Kidney capillary endothelial cell (primary cell): Measurements from ENCODE around the gene MED15.

Experiments
- DNase-seq: peaks from one replicate; pipeline ENCODE4 v3.0.0-alpha.2; 2018; ENCODE audit warnings: low spot score

MED15 gene

DNA sequence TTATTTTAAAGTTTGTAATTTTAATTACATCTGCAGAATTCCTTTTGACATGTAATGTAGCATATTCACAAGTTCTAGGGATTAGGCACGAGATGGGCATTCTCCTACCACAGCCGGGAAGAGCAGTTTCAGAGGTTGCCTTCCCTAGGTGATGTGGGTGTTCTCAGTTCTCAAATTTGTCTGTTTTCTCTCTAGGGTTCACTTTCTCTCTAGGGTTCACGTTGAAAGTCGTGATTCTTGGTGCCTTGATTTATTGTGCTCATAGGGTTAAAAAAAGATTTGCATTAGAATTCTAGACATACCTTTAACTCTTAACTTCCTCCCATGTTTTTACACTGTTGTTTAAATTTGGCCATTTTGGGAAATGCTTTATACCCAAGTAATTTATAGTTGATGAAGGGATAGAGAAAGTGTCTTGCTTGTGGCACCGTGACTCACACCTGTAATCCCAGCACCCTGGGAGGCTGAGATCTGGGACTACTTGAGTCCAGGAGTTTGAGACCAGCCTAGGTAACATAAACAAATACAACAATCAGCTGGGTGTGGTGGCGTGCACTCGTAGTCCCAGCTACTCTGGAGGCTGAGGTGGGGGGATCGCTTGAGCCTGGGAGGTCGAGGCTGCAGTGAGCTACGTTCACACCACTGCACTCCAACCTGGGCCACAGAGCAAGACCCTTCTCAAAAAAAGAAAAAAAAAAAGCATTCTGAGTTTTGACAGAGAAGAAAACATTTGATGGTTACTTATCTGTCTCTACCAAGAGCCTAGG is 3.6 kb downstream of the MED15 start:
- no peak for DNase-seq

DNA sequence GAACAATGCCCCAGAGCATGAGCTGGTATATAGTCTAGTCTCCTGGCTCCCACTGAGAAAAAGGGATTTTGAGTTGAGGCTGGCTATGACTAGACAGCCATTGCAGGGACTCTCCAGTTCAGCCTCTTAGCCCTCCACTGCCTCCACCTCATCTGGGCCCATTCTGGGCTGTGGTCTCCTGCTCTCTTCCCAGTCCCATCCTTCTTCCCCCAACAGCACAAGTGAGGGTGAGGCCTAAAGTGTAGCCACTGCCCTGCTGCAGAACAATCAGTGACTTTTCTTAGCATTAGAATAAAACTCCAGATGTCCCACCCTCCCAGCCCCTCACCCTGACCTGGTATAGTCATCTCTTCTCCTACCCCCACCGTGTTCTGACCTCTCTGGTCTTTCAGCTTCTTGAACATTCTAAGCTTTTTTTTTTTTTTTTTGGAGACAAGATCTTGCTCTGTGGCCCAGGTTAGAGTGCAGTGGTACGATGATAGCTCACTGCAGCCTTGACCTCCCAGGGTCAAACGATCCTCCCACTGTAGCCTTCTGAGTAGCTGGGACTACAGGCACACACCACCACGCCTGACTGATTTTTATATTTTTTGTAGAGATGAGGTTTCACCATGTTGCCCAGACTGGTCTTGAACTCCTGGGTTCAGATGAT is 4.3 kb downstream of the MED15 start:
- DNase-seq = no peak

DNA sequence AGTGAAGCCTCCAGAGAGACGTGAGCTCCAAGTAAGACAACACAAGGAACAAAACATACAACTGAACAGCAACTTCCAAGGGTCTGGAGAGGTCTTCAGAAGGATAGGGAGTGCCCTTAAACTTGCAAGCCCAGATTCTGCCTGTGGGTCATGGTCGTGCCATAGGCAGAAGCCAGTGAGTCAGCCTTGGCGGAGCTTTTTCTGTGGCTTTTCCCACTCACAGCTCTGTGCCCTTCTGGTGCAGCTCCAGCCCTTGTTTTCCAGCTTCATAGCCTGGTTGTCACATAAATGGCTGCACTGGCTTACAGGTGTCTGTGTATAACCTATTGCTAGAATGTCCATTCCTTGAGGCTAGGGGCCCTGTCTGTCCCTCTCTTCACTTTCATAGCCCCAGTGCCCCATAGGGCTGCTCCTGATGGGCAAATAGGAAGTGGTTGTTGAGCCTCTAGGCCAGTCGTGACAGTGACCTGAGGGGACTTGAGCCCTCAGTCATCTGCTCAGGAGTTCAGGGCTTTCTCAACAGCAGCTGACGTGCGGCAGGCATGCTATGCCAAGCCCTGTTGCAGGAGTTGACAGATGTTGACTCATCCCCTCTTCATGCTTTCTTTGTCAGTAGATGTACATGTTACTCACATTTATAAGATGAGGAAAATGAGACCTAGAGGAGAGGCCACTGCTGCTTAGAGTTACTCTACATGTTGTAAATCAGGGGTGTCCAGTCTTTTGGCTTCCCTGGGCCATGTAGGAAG is 7.4 kb downstream of the MED15 start:
- DNase-seq = no peak

DNA sequence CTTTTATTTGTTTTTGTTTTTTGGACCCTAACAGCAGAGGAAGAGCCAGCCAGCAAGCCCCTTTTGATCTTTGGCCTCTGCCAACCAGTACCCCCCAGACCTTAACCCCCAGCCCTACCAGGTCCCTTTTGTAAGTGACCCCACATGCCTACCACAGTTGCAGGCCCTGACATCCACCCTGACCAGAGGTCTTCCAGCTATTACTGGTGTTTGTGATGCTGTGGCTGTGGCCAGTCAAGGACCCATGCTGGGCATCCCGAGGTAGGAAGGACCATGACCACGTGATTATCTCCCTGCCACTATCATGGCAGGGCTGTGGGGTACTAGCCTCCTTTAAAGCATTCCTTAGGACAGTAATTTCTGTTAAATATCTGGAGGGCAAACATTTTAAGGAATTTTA is 9.0 kb downstream of the MED15 start:
- DNase-seq = no peak

DNA sequence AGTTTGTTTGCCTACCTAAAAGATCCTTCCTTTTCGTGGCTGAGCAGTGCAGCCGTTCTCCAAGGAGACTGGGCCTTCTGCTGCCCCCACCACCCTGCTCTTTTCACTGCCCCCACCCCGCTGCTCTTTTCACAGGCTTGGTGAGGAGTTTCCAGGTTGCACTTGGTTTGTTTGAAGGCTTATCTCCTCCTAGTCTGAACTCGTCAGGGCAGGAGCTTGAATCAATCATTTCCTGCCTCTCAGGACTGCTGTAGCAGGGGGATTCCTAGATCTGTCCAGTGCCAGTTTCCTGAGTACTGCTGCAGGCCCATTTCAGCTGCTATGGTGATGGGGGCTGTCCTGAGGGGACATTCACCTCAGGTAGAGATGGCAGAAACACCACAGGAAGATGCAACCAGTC is 10.0 kb downstream of the MED15 start:
- DNase-seq = peak; percentile 52

DNA sequence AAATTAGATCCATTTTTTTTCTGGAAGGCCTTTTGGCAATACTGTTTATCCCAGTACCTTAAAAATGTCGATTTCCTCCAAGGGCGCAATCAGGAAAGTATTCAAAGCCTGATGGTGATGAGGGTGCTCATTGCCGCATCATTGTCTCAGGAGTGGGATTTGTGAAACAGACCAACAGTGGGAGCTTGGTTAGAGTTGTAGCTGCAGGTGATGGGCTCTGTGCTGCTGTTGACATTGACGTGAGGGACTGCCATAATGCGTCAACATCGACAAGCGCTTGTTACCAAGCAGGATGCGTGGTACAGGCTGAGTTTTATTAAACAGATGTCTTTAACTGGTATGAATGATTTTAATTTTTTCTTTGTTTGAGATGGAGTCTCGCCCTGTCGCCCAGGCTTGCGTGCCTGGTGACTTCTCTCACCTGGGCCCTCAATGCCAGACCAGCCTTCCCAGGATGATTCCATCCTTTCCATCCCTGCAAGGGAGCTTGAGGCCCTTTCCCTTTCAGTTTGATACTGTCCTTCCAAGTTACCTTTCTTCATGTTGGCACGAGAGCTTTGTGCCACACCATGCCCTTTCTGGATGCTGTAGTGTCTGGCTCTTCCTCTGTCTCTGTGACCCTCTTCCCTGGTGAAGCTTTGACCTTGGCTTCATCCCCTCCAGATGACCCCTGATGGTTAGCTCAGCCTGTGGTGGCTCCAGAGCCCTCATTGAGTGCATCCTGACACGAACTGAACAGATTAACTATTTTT is 10.6 kb downstream of the MED15 start:
- no peak for DNase-seq

DNA sequence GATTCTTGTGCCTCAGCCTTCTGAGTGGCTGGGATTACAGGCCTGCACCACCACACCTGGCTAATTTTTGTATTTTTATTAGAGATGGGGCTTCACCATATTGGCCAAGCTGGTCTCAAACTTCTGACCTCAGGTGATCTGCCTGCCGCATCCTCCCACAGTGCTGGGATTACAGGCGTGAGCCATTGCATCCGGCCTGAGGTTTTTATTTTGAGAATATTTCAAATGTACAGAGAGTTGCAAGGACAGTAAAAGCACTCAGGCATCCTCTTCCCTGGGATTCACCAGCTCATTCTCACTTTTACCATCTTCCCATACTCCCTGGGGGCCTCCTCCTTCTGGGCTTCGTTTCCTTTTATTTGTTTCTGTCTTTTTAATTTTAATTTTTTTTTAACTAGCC is 12.1 kb downstream of the MED15 start:
- DNase-seq = no peak

DNA sequence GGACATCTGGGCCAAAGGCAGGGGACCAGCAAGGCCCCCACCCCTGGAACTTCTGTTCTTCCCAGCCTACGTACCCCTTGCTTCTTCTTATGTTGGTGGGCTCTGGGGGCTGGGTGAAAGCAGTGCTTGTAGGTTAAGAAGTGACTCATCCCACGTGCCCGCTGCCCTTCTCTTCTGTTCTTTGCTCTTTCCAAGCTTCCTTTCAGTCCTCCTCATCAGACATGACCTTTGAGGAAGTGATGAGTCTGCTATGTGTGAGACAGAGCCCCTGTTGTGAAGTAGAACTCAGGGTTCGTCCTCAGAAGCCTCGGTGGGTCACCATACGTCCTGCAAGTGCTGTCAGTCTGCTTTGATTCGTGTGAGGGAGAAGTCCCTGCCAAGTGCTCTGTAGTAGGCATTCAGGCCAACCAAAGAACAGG is 12.7 kb downstream of the MED15 start:
- DNase-seq = no peak

DNA sequence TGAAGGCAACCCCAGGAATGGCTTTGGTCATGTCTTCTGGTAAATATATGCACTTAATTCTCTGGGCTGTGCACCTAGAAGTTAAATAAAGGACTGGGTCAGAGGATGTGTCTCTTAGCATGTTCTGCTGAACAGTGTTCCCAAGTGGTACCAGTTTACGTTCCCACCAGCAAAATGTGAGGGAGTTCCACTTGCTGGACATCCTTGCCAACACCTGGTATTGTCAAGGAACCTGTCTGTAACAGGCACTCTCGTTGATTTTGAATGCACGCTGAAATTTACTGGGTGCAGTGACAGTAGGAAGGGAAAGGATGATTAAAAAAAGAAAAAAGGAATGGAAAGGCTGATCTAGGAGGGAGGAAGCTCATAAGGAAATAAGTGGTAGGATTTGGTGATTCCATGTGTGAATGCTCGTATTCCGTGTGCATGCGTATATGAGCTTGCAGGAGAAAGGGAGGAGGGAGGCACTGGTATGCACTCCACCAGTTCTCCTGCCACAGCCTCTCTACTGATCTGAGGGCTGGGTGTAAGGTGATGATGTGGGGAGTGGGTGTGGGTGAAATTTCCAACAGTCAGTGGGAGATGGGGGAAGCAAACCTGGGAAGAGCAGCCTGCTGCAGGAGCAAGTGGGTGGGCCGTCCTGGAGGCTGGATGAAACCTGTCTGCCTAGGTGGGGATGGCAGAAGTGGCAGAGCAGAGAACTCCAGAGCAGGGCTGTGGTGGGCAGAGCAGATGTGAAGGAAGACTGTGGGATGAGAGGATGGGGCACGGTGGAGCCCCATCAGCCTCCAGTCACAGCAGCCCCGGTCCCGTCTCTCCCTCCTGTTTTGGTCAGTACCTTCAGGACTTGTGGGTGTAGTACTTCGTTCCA is 15.0 kb downstream of the MED15 start:
- no peak for DNase-seq

DNA sequence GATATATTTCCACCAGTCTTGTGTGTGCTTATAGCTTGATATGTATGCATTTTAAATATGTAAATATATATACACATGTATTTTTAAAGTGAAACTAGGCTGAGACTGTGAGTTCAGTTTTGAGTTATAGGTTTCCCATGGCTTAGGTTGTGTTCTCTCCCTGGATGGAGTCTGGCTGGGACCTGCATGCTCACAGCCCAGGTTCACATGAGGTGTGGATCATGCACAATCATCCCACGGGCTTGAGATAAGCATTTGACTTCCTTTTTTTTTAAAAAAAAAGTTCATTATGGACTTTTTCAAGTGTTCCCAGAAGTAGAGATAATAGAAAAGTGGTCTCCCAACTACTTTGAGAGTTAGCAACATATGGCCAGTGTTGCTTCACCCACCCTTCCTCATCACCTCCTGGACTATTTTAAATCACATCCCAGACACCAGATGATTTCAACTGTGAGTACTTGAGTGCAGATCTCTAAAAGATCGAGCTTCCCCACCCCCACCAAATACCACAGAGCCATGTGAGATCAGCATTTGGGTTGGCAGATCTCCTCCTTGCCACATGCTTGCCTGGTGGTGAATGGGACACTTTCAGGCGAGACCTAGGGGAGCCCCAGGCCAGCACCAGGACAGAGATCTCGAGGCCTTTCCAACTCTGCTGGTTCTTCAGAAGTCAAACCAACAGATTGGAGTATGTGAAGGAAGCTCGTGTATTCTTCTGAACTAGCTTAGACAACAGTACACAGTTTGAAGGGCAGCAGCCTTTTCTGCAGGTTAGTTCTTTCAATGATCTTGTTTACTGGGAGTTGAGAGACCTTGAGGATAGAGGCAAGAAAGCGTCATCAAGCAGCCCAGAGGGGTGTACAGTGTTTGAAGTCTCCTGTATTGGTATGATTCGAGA is 15.9 kb downstream of the MED15 start:
- no peak for DNase-seq

DNA sequence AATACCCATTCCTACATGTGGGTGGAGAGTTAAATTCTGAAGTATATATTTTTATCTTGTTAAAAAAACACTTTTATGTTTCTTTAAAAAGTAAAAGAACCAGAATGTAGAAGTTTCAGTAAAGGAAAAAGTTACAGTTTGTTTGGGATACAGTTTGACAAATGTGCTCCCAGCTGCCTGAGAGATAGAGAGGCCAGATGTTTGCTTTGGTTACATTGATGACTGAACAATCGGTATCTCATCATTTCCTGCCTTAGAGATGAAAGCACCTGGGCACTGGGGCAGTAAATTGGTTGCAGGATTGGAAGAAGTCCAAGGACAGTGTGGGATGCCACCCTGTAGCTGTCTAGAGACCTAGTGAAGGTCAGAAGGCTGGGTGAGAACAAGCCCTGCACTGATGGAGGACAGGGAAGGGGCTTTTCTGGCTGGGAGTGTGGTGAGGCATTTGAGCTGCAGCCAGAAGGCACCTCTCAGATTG is 16.6 kb downstream of the MED15 start:
- DNase-seq = no peak

DNA sequence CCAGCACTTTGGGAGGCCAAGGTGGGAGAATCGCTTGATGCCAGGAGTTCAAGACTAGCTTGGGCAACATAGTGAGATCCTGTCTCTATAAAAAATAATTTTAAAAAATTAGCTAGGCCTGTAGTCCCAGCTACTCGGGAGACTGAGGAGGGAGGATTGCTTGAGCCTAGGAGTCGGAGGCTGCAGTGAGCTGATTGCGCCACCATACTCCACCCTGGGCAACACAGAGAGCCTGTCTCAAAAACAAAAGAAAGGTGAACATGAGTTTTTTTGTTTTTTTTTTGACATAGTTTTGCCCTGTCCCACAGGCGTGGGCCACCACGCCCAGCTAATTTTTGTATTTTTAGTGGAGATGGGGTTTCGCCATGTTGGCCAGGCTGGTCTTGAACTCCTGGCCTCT is 17.6 kb downstream of the MED15 start:
- DNase-seq = no peak

DNA sequence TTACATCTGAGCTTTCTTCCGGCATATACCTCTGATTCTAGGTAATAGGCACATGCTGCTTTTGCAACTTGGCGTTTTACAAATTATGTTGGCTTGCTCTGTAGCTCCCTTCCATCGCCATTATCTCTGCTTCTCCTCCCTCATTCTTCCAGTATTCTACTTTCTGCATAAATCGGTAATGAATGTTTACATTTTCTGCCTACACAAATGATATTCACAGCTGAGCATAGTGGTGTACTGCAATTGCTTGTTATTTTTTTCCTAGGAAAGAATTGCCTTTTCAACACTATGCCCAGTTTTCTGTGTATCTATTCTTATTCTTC is 18.9 kb downstream of the MED15 start:
- DNase-seq = no peak

DNA sequence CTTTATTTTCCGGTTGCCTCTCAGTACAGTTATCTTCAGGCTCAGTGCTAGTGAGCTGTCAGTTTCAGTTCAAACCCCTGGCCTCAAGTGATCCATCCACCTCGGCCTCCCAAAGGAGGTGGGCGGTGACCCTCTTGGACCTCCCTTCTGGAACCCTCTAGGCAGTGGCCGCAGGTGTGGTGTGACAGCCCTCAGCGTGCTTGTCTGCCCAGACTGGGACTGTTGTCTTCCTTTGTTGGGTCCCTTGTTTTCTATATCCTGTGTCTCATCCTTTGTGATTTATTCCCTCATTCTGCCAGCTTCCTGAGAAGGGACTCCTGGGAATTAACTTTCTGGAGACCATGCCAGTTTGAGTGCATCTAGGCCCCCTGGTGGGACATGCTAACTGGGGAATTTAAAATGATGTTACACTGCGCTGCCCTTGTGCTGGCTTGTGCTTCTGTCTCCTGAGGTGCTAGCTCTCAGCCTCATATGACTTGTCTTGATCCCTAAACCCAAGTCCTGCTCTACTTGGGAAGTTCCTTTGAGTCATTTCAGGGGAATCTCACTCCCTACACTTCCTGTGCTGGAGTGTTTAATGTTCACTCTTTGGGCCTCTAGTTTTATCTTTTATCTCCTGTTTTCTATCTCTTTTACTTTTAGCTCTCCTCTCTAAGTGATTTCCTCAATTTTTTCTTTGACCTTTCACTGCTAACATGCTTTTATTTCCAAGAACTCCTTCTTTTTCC is 19.4 kb downstream of the MED15 start:
- DNase-seq = peak; percentile 64

DNA sequence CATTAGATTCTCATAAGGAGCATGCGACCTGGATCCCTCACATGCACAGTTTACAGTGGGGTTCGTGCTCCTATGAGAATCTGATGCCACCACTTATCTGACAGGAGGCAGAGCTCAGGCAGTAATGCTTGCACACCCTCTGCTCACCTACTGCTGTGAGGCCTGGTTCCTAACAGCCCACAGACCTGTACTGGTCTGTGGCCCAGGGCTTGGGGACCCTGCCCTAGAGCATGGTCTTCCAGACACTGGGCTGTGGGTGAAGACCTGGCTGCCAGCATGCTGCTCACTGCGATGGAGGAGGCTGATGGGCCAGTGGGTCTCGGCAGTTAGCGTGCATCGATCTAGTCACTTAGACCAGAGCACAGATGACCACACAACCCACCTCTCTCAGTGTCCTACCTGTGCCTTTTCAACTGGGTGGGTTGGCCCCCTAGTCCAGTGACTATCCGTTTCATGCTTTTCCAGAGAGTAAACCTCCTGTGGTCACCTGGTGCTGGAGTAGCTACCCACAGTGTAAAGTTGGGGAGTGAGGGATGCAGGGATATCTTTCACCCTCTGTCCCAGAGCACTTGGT is 21.1 kb downstream of the MED15 start:
- DNase-seq = no peak

DNA sequence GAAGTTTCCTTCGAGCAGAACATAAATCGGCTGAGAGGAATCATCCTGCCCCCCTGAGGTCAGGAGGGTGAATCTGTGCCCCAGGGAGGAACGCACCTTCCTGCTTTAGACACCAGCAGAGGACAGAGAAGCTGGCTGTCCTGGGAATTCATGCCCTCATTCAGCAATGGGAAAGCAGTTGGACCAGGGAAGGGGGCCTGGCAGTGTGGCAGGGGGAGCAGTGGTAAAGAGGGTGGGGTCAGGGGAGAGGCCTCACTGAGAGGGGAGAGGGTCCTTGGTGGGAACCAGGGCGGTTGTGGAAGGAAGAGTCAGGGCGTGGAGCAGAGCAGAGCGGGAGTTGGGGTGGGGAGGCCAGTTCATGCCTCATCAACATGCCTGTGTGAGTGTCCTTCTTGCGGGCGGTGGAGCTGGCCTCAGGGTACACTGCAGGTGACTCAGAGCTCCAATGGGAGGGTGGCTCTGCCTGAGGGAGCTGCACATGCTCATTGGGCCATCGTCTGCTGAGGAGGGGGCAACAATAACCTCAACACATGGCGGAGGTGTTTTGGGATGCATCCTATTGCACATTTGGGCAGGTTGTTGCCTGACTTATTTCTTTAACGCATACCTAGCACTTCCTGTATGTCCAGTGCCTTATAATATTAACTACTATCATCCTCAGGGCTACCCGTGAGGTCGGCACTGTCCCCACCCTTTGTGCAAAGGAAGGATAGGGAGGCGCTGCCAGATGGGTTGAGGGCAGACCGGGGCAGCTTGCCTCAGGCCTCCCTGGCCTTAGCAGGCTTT is 23.2 kb downstream of the MED15 start:
- DNase-seq = no peak

DNA sequence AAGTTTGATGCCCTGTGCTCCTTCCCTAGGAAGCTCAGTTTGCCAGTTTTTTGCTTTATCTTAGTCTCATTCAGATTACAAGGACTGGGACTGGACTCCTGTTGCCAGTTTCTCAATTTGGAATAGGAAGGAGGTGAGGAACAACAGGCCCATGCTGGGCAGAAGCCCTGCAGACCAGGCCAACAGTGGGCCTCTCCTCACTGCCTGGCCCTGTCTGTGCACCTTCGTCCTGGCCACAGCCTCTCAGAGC is 23.7 kb downstream of the MED15 start:
- DNase-seq = no peak

DNA sequence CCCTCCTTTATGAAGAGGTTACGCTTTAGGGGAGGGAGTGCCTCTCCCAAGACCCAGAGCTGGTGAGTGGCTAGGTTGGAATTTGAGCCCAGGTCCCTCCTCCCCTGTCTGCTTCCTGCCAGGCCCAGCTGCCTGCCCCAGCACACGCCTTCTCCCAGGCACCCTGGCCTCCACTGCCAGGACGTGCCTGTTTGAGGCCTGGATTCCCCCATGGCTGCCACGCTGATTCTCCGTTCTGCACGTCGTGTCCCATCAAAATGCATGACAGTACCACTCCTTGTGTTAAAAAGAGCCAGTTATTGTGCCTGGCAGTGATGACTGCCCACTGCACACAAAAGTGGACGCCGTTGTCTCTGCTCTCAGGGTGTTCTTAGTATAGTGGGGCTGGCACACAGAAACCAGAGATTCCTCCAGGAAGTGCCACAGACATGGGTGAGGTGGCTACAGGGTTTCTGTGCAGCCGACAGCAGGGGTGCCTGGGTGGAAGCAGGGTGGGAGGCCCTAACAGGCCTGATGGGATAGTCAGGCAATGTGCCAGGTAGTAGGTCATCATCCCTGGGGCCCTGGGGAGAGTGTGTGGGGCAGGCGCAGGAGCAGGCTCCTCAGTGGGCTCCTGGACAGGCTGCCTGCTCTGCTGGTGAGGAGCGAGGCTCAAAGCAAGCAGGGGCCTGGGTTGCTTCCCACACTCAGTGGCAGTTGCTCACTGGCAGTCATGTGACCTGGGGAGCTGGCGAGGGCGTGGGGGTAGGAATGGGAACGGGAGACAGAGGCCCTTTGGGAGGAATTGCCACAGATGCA is 24.2 kb downstream of the MED15 start:
- DNase-seq = peak; percentile 78
